H9 (cell line): ENCODE measurements around the gene PPM1H. TPM values are rescaled to one million over a fixed set of nuclear protein-coding genes. Genes with fewer than 3 reads are reported as not detected.

Experiments used
- DNase-seq: peaks from one replicate; pipeline ENCODE4 v3.0.0-alpha.2; 2017
- H2AFZ ChIP-seq: one replicate; pipeline ENCODE4 v1.6.1; 2013; ENCODE audit warnings: mild to moderate bottlenecking, low read length, control low read depth, moderate library complexity
- H2AK5ac ChIP-seq: 2 replicates; pipeline ENCODE4 v1.6.1; 2013; ENCODE audit warnings: low read length, control low read depth, mixed read lengths; ENCODE audit not compliant: insufficient read length
- H2BK120ac ChIP-seq: one replicate; pipeline ENCODE4 v1.6.1; 2013; ENCODE audit warnings: low read depth, mild to moderate bottlenecking, low read length, control low read depth, inconsistent platforms; ENCODE audit not compliant: poor library complexity, severe bottlenecking
- H2BK12ac ChIP-seq: 2 replicates; pipeline ENCODE4 v1.6.1; 2013; ENCODE audit warnings: low read length, control low read depth, mixed read lengths, low read depth; ENCODE audit not compliant: insufficient read length
- H2BK15ac ChIP-seq: 2 replicates; pipeline ENCODE4 v1.6.1; 2013; ENCODE audit warnings: low read depth, low read length, control low read depth
- H2BK20ac ChIP-seq: one replicate; pipeline ENCODE4 v1.6.1; 2013; ENCODE audit warnings: low read depth, mild to moderate bottlenecking, low read length, control low read depth, inconsistent platforms; ENCODE audit not compliant: poor library complexity, severe bottlenecking
- H2BK5ac ChIP-seq: 2 replicates; pipeline ENCODE4 v1.6.1; 2013; ENCODE audit warnings: low read length, control low read depth, mixed read lengths; ENCODE audit not compliant: insufficient read length
- H3K14ac ChIP-seq: 2 replicates; pipeline ENCODE4 v1.6.1; 2013; ENCODE audit warnings: low read length, control low read depth; ENCODE audit not compliant: insufficient read depth
- H3K18ac ChIP-seq: 2 replicates; pipeline ENCODE4 v1.6.1; 2013; ENCODE audit warnings: low read depth, mild to moderate bottlenecking, mixed read lengths, low read length, control low read depth; ENCODE audit not compliant: insufficient read length
- H3K23ac ChIP-seq: 2 replicates; pipeline ENCODE4 v1.6.1; 2013; ENCODE audit warnings: low read length, control low read depth, mixed read lengths, low read depth; ENCODE audit not compliant: insufficient read length
- H3K23me2 ChIP-seq: 2 replicates; pipeline ENCODE4 v1.6.1; 2013; ENCODE audit warnings: low read depth, mild to moderate bottlenecking, mixed read lengths, low read length, control low read depth; ENCODE audit not compliant: insufficient read length, poor library complexity, severe bottlenecking
- H3K27ac ChIP-seq: 2 replicates; pipeline ENCODE4 v1.5.1; 2013; ENCODE audit warnings: low read length, control low read depth, mixed read lengths, low read depth; ENCODE audit not compliant: insufficient read length
- H3K27me3 ChIP-seq: 2 replicates; pipeline ENCODE4 v1.6.1; 2013; ENCODE audit warnings: low read length, control low read depth, inconsistent platforms; ENCODE audit not compliant: insufficient read depth
- H3K4ac ChIP-seq: 2 replicates; pipeline ENCODE4 v1.6.1; 2013; ENCODE audit warnings: low read depth, mild to moderate bottlenecking, control low read depth, inconsistent platforms, low read length, moderate library complexity
- H3K4me1 ChIP-seq: 2 replicates; pipeline ENCODE4 v1.6.1; 2013; ENCODE audit warnings: low read length, control low read depth, inconsistent platforms; ENCODE audit not compliant: insufficient read depth
- H3K4me2 ChIP-seq: 2 replicates; pipeline ENCODE4 v1.6.1; 2013; ENCODE audit warnings: low read length, control low read depth, mixed read lengths; ENCODE audit not compliant: insufficient read length, insufficient read depth
- H3K56ac ChIP-seq: 2 replicates; pipeline ENCODE4 v1.6.1; 2013; ENCODE audit warnings: low read depth, mild to moderate bottlenecking, mixed read lengths, low read length, control low read depth; ENCODE audit not compliant: insufficient read length
- H3K79me1 ChIP-seq: 2 replicates; pipeline ENCODE4 v1.6.1; 2013; ENCODE audit warnings: low read depth, mild to moderate bottlenecking, moderate library complexity, low read length, control low read depth, inconsistent platforms; ENCODE audit not compliant: insufficient read depth, poor library complexity, severe bottlenecking
- H3K79me2 ChIP-seq: 2 replicates; pipeline ENCODE4 v1.6.1; 2013; ENCODE audit warnings: low read length, control low read depth, inconsistent platforms; ENCODE audit not compliant: insufficient read depth
- H3K9ac ChIP-seq: 2 replicates; pipeline ENCODE4 v1.6.1; 2013; ENCODE audit warnings: low read length, control low read depth, mixed read lengths; ENCODE audit not compliant: insufficient read length; ENCODE audit errors: extremely low read depth
- H3K9me3 ChIP-seq: one replicate; pipeline ENCODE4 v1.6.1; 2013; ENCODE audit warnings: low read depth, low read length, inconsistent platforms; ENCODE audit not compliant: control insufficient read depth
- H3T11ph ChIP-seq: one replicate; pipeline ENCODE4 v1.6.1; 2013; ENCODE audit warnings: mild to moderate bottlenecking, low read length, control low read depth, inconsistent platforms
- H4K20me1 ChIP-seq: one replicate; pipeline ENCODE4 v1.6.1; 2013; ENCODE audit not compliant: control insufficient read depth, insufficient read length, insufficient read depth
- H4K5ac ChIP-seq: 2 replicates; pipeline ENCODE4 v1.6.1; 2013; ENCODE audit warnings: low read depth, mild to moderate bottlenecking, mixed read lengths, low read length, control low read depth; ENCODE audit not compliant: insufficient read length
- H4K8ac ChIP-seq: replicated peaks from 2 replicates; pipeline ENCODE4 v1.6.1; 2013; ENCODE audit warnings: low read length, control low read depth, mixed read lengths, low read depth; ENCODE audit not compliant: insufficient read length
- H4K91ac ChIP-seq: 2 replicates; pipeline ENCODE4 v1.6.1; 2013; ENCODE audit warnings: low read depth, mild to moderate bottlenecking, moderate library complexity, mixed read lengths, low read length, control low read depth; ENCODE audit not compliant: insufficient read length
- H3K27ac Mint-ChIP-seq, 3 experiments: 2 replicates in 2 of 3; 3 replicates in 1 of 3; pipeline ENCODE4 v1.8.0; 2020 to 2021; ENCODE audit warnings: mixed read lengths in 3 of 3, mild to moderate bottlenecking in 1 of 3, moderate library complexity in 1 of 3
- H3K27me3 Mint-ChIP-seq: 2 replicates; pipeline ENCODE4 v1.8.0; 2021; ENCODE audit warnings: low read depth, mild to moderate bottlenecking, moderate library complexity, mixed read lengths
- H3K36me3 Mint-ChIP-seq, 3 experiments: 2 replicates in 2 of 3; 3 replicates in 1 of 3; pipeline ENCODE4 v1.8.0; 2020 to 2021; ENCODE audit warnings: low read depth in 3 of 3, mixed read lengths in 3 of 3; ENCODE audit not compliant: insufficient read depth in 1 of 3
- H3K4me1 Mint-ChIP-seq, 2 experiments: 2 replicates each; pipeline ENCODE4 v1.8.0; 2020; ENCODE audit warnings: mixed read lengths in 2 of 2
- H3K4me3 Mint-ChIP-seq, 2 experiments: 2 replicates in 1 of 2; 3 replicates in 1 of 2; pipeline ENCODE4 v1.8.0; 2020 to 2021; ENCODE audit warnings: mild to moderate bottlenecking in 2 of 2, mixed read lengths in 2 of 2, moderate library complexity in 1 of 2
- H3K9me3 Mint-ChIP-seq, 2 experiments: 2 replicates in 1 of 2; 3 replicates in 1 of 2; pipeline ENCODE4 v1.8.0; 2020; ENCODE audit warnings: mild to moderate bottlenecking in 2 of 2, mixed read lengths in 2 of 2, moderate library complexity in 1 of 2
- WGBS: extraction: QIAGEN DNeasy Blood & Tissue Kit; methylation state at CpG from one replicate; pipeline ENCODE4 v1.1.7; 2013; ENCODE audit warnings: missing lambda C conversion rate, low lambda C conversion rate, mixed read lengths; ENCODE audit not compliant: insufficient read length; ENCODE audit errors: extremely low coverage; 5-methylcytosine and 5-hydroxymethylcytosine counted together
- total RNA-seq: library from RNA; stranded (reverse); gene quantifications from 2 replicates; pipeline ENCODE4 v1.2.1, GENCODE V29; 2021
- TF ChIP-seq, protein P1 (sequence below): fragments of 200-600 bp; sonication (generic); conservative IDR thresholded peaks from 3 replicates; pipeline ENCODE4 v1.8.0; 2021; ENCODE audit warnings: antibody characterized with exemption, mild to moderate bottlenecking

Gene PPM1H
- total RNA-seq, 1 experiment from 2014 or later, result 22.1 TPM

DNA sequence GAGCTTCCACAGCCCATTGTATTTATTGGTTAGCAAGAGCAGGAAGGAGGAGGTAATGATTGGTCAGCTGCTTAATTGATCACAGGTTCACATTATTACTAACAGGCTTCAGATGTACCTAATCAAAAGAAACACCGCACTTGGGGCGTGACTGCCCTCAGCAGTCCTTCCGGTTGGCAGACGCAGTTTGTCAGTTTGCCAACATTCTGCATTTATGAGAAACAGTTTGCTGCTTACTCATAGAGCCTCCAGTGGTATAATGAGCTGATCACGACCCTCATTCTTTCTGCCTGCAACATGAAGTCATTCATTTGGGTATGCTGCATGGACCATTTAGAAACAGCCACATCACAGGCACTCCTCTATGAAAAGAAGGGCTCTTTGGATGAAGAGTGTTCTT, 42.5 kb upstream of the PPM1H start:
- Histone ChIP-seq H2BK5ac (no peak overlapping the region), H2AFZ (no peak overlapping the region), H4K20me1 (no peaks in the 10 kb centered on the region), H4K5ac (no peak overlapping the region), H3K27me3 (no peaks in the 10 kb centered on the region), H2BK15ac (no peak overlapping the region), H3K27ac (no peak overlapping the region), H3K4me2 (no peak overlapping the region), H3K79me1 (no peaks in the 10 kb centered on the region), H4K8ac (no peak overlapping the region), H2BK20ac (no peak overlapping the region), H2BK120ac (no peak overlapping the region), H3K18ac (no peak overlapping the region), H3K9me3 (no peaks in the 10 kb centered on the region), H2AK5ac (no peak overlapping the region), H3K56ac (no peak overlapping the region), H3K23me2 (no peaks in the 10 kb centered on the region), H4K91ac (no peak overlapping the region), H3K79me2 (no peaks in the 10 kb centered on the region), H3K9ac (no peak overlapping the region), H3K4ac (no peak overlapping the region), H2BK12ac (no peak overlapping the region), H3T11ph (no peak overlapping the region), H3K23ac (no peak overlapping the region), H3K4me1 (no peaks in the 10 kb centered on the region), H3K14ac (no peak overlapping the region)
- DNase-seq, result no peak
- TF ChIP-seq, protein P1, sequence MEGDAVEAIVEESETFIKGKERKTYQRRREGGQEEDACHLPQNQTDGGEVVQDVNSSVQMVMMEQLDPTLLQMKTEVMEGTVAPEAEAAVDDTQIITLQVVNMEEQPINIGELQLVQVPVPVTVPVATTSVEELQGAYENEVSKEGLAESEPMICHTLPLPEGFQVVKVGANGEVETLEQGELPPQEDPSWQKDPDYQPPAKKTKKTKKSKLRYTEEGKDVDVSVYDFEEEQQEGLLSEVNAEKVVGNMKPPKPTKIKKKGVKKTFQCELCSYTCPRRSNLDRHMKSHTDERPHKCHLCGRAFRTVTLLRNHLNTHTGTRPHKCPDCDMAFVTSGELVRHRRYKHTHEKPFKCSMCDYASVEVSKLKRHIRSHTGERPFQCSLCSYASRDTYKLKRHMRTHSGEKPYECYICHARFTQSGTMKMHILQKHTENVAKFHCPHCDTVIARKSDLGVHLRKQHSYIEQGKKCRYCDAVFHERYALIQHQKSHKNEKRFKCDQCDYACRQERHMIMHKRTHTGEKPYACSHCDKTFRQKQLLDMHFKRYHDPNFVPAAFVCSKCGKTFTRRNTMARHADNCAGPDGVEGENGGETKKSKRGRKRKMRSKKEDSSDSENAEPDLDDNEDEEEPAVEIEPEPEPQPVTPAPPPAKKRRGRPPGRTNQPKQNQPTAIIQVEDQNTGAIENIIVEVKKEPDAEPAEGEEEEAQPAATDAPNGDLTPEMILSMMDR, result no peak
- no peaks in the 10 kb centered on the region for H3K4me1 Mint-ChIP-seq
- no peaks in the 10 kb centered on the region for H3K36me3 Mint-ChIP-seq
- no peaks in the 10 kb centered on the region for H3K9me3 Mint-ChIP-seq
- H3K27me3 Mint-ChIP-seq, result no peaks in the 10 kb centered on the region; the same call in 1 of the 2 replicates
- no CpG with 5 or more reads among the region's 5 CpGs for WGBS
- H3K27ac Mint-ChIP-seq, result no peak overlapping the region
- H3K4me3 Mint-ChIP-seq, result no peak overlapping the region
